GM19099 (cell line): ENCODE data around the gene ACTA2.

Experiments
- POLR2A ChIP-seq: IDR thresholded peaks from 3 replicates; pipeline ENCODE4 v1.6.1; 2011; ENCODE audit warnings: low read depth; ENCODE audit not compliant: insufficient read length; ENCODE audit errors: extremely low read depth

Gene ACTA2

GRCh38 chr10:88968391-88968790, 15.8 kb upstream of the ACTA2 start:
- no peak for TF ChIP-seq POLR2A

- no peak for TF ChIP-seq POLR2A
Observed at GRCh38 chr10:88966797-88967196, 14.2 kb upstream of the ACTA2 start.

GRCh38 chr10:88964869-88965415, 12.4 kb upstream of the ACTA2 start:
- TF ChIP-seq POLR2A = no peak

DNA sequence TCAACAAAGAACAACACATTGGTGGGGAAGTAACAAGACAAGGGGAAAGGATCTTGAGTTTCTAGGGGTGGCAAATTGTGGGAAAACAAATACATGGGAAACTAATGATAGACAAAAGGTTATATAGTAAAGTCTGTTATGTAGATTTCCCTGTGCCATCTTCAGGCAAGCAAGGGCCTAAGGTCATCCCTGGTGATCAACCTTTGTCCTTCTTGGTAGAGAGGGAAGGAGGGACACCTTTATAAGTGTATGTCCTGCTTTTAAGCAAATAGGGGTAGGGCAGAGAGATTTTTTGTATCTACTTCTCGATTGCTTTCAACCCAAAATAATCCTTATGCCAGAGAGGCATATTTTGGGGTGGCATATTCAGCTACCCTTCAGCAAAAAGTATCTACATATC, 11.8 kb upstream of the ACTA2 start:
- TF ChIP-seq POLR2A = no peak

DNA sequence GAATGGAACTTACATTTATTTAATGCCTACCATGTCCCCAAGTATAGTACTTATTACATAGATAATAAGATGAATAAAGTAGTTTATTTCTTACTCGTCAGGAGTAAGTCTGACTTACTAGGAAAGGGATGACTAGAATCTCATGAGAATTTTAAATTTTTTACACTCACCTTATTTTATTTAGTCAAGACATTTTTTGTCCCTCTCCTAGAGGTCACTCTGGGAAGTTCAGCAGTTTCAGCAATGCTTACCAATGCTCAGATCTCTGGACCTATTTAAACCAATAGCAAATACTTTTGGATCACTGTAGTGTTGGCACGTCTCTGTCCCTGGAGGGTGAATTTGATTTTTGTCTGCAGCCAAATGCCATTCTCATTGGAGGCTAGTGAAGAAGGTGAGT, 10.7 kb upstream of the ACTA2 start:
- TF ChIP-seq POLR2A = no peak

- no peak for TF ChIP-seq POLR2A
Observed at GRCh38 chr10:88962336-88962735, 9.8 kb upstream of the ACTA2 start.

DNA sequence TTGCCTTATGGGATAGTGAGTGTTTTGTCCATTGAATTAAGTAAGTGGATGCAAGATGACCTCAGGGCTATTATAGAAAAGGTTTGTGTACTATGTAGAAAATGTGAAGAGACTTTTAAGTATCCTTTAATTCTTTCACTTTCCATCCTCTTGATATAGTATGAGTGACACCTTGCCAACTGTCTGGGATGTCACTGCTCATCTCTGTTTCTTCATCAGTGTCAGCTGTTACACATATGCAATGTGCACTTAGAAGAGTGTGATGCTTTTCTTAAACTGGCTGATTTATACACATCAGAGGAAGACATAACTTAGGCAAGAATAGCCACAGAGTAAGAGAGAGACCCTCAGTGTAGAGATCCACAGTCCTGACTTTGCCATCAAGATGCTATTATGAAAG, 8.7 kb upstream of the ACTA2 start:
- TF ChIP-seq POLR2A = no peak

- TF ChIP-seq POLR2A = no peak
Observed at GRCh38 chr10:88960802-88961201, 8.2 kb upstream of the ACTA2 start.

DNA sequence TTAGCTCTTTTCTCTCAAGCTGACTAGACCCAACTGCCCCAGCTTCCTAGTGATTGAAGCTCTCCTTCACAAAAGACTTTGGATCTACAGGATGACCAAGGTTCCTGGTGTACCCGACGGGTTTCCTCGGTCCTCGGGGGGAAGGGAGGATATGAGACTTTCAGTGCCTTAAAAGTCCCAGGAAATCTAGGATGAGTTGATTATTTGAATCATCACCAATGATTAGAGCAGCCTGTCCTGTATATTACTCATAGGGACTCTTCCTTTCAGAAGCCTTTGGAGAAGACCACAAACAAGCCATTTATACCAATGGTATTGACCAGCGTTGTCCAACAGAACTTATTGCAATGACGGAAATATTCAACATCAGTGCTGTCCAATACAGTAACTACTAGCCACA, 6.1 kb upstream of the ACTA2 start:
- TF ChIP-seq POLR2A = no peak

GRCh38 chr10:88957381-88957780, 4.8 kb upstream of the ACTA2 start:
- TF ChIP-seq POLR2A = no peak

GRCh38 chr10:88954458-88955083, 2.0 kb upstream of the ACTA2 start:
- no peak for TF ChIP-seq POLR2A

GRCh38 chr10:88953662-88954061, 1.1 kb upstream of the ACTA2 start:
- no peak for TF ChIP-seq POLR2A

- no peak for TF ChIP-seq POLR2A
Observed at GRCh38 chr10:88949912-88950837, 2.4 kb downstream of the ACTA2 start.

- no peak for TF ChIP-seq POLR2A
Observed at GRCh38 chr10:88949051-88949450, 3.5 kb downstream of the ACTA2 start.

- TF ChIP-seq POLR2A = no peak
Observed at GRCh38 chr10:88946965-88947590, 5.5 kb downstream of the ACTA2 start.
